Loucy (cell line): ENCODE data around the gene HADHB.

Source experiments
- EZH2phosphoT487 ChIP-seq: fragments of 200-600 bp; IDR thresholded peaks from 2 replicates; pipeline ENCODE4 v1.6.1; 2018; ENCODE audit warnings: antibody characterized with exemption, mild to moderate bottlenecking, moderate library complexity, borderline replicate concordance
- TF ChIP-seq, protein P1 (sequence below): fragments of 200-600 bp; sonication (generic); conservative IDR thresholded peaks from 2 replicates; pipeline ENCODE4 v1.5.1; 2014; ENCODE audit warnings: mild to moderate bottlenecking, antibody characterized with exemption, low read length

DNA sequence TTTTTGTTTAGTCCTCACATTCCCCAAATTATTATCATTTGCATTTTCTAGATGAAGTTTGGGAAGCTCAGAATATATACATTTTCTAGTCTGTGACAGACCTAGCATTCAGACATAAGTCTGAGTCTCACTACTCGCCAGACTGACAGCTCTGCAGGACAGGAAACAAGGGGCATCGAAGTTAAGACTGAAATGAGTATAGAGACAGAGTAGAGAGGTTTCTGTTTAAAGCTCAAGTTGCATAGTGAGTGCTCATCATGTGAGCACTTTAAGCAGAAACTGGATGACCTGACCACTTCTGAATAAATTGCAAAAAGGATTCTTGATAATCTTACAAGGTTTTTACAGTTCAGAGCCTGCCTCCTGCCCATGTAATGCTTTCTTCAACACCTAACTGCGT is 1.1 kb downstream of the HADHB start:
- TF ChIP-seq, protein P1, sequence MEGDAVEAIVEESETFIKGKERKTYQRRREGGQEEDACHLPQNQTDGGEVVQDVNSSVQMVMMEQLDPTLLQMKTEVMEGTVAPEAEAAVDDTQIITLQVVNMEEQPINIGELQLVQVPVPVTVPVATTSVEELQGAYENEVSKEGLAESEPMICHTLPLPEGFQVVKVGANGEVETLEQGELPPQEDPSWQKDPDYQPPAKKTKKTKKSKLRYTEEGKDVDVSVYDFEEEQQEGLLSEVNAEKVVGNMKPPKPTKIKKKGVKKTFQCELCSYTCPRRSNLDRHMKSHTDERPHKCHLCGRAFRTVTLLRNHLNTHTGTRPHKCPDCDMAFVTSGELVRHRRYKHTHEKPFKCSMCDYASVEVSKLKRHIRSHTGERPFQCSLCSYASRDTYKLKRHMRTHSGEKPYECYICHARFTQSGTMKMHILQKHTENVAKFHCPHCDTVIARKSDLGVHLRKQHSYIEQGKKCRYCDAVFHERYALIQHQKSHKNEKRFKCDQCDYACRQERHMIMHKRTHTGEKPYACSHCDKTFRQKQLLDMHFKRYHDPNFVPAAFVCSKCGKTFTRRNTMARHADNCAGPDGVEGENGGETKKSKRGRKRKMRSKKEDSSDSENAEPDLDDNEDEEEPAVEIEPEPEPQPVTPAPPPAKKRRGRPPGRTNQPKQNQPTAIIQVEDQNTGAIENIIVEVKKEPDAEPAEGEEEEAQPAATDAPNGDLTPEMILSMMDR: no peak
- no peak for TF ChIP-seq EZH2phosphoT487
